ENCODE data around the gene APLP1.

DNA sequence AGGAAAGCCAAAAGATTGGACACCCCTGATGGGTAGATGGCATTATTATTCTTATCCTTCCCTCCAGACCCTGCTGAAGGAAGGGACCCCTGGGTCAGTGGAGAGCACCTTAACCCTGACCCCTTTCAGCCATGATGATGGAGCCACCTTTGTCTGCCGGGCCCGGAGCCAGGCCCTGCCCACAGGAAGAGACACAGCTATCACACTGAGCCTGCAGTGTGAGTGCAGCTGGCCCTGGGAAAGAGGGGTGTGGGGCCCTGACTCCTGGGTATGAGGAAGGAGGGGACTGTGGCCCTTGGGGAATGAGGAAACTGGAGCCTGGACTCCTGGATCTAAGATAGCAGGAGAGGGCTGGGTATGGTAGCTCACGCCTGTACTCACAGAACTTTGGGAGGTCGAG is 9.0 kb upstream of the APLP1 start:
- TF ChIP-seq POLR2A (IDR thresholded peaks at IDR 0.05; ENCODE audit: low read depth, low read length) (no peak), POLR2AphosphoS5 (IDR thresholded peaks at IDR 0.05; ENCODE audit: low read depth, low read length) (no peak)
